ENCODE results near the gene ECI1.

ECI1 gene

GRCh38 chr16:2226245-2226793 lies 25.1 kb downstream of the ECI1 start:
- TF ChIP-seq MAX (IDR thresholded peaks at IDR 0.05; ENCODE audit: low read depth, low read length) (no peak), CTCF (IDR thresholded peaks at IDR 0.05; ENCODE audit: low read depth, low read length) (no peak), MYC (IDR thresholded peaks at IDR 0.05; ENCODE audit: low read depth, low read length) (no peak), POLR2A (IDR thresholded peaks at IDR 0.05; ENCODE audit: extremely low read depth, insufficient read length) (no peak)
- peak overlapping the region; percentile 11 for H3K4me3 ChIP-seq (ENCODE audit: low read depth, low read length)
- no peak for DNase-seq (ENCODE audit: low read depth)

- DNase-seq (ENCODE audit: low read depth), result peak; percentile 65
- TF ChIP-seq CTCF (IDR thresholded peaks at IDR 0.05; ENCODE audit: low read depth, low read length) (no peak), MAX (IDR thresholded peaks at IDR 0.05; ENCODE audit: low read depth, low read length) (no peak), POLR2A (IDR thresholded peaks at IDR 0.05; ENCODE audit: extremely low read depth, insufficient read length) (no peak), MYC (IDR thresholded peaks at IDR 0.05; ENCODE audit: low read depth, low read length) (0 out of 2 replicates have a peak, but pooled peaks have one; percentile 7)
- peak overlapping the region; percentile 77 for H3K4me3 ChIP-seq (ENCODE audit: low read depth, low read length)
These were observed 27.4 kb downstream of the ECI1 start for GRCh38 chr16:2223942-2224486.

GRCh38 chr16:2223221-2223941 lies 28.0 kb downstream of the ECI1 start, which contains the start of gene E4F1:
Gene E4F1 (plus strand): TSS chr16:2223591. CDS start chr16:2223614, 23 bp downstream.
- no peak for TF ChIP-seq CTCF (IDR thresholded peaks at IDR 0.05; ENCODE audit: low read depth, low read length)
- TF ChIP-seq MYC (IDR thresholded peaks at IDR 0.05; ENCODE audit: low read depth, low read length), result peak; percentile 41; the same call in 1 of the 2 replicates
- peak; percentile 37 for TF ChIP-seq MAX (IDR thresholded peaks at IDR 0.05; ENCODE audit: low read depth, low read length)
- TF ChIP-seq POLR2A (IDR thresholded peaks at IDR 0.05; ENCODE audit: extremely low read depth, insufficient read length), result peak; percentile 89
- peak within 1 kb of the TSS; percentile 77 for H3K4me3 ChIP-seq (ENCODE audit: low read depth, low read length)

GRCh38 chr16:2216330-2216729 lies 35.1 kb downstream of the ECI1 start:
- H3K4me3 ChIP-seq (ENCODE audit: low read depth, low read length), result peak overlapping the region; percentile 60
- no peak for DNase-seq (ENCODE audit: low read depth)
- TF ChIP-seq CTCF (IDR thresholded peaks at IDR 0.05; ENCODE audit: low read depth, low read length) (no peak), MYC (IDR thresholded peaks at IDR 0.05; ENCODE audit: low read depth, low read length) (no peak), POLR2A (IDR thresholded peaks at IDR 0.05; ENCODE audit: extremely low read depth, insufficient read length) (no peak), MAX (IDR thresholded peaks at IDR 0.05; ENCODE audit: low read depth, low read length) (no peak)

More at GRCh38 chr16:2223221-2223941, 28.0 kb downstream of the ECI1 start, which contains the start of gene E4F1:
- DNase-seq (ENCODE audit: low read depth), result peak; percentile 100

GRCh38 chr16:2214719-2214968 lies 36.7 kb downstream of the ECI1 start, which contains the start of gene PGP:
Gene PGP (minus strand): TSS chr16:2214840. CDS start chr16:2214777, 63 bp downstream.
- peak within 1 kb of the TSS; percentile 98 for H3K4me3 ChIP-seq (ENCODE audit: low read depth, low read length)
- TF ChIP-seq POLR2A (IDR thresholded peaks at IDR 0.05; ENCODE audit: extremely low read depth, insufficient read length) (no peak), MYC (IDR thresholded peaks at IDR 0.05; ENCODE audit: low read depth, low read length) (no peak), CTCF (IDR thresholded peaks at IDR 0.05; ENCODE audit: low read depth, low read length) (no peak), MAX (IDR thresholded peaks at IDR 0.05; ENCODE audit: low read depth, low read length) (no peak)
- no peak for DNase-seq (ENCODE audit: low read depth)
